Mesenchymal stem cell (in vitro differentiated cells and primary cell): ENCODE results near the gene LBR.

Experiments used
- DNase-seq: peaks from one replicate; pipeline ENCODE4 v3.0.0-alpha.2; 2013
- H2AFZ ChIP-seq: one replicate; pipeline ENCODE4 v1.6.1; 2013; ENCODE audit warnings: low read depth, mild to moderate bottlenecking, control low read depth, inconsistent platforms, low read length, moderate library complexity
- H2AK5ac ChIP-seq: 2 replicates; pipeline ENCODE4 v1.6.1; 2013; ENCODE audit warnings: low read length, moderate library complexity, mild to moderate bottlenecking, inconsistent platforms; ENCODE audit not compliant: severe bottlenecking
- H2BK120ac ChIP-seq: one replicate; pipeline ENCODE4 v1.6.1; 2013; ENCODE audit warnings: low read depth, mild to moderate bottlenecking, inconsistent platforms, low read length, moderate library complexity
- H2BK12ac ChIP-seq, 2 experiments: one replicate each; pipeline ENCODE4 v1.6.1; 2013; ENCODE audit warnings: inconsistent platforms in 2 of 2, low read length in 2 of 2, mild to moderate bottlenecking in 2 of 2, moderate library complexity in 2 of 2, control low read depth in 1 of 2
- H2BK15ac ChIP-seq: one replicate; pipeline ENCODE4 v1.6.1; 2013; ENCODE audit warnings: mild to moderate bottlenecking, low read depth, inconsistent platforms; ENCODE audit not compliant: poor library complexity, severe bottlenecking
- H2BK5ac ChIP-seq: 2 replicates; pipeline ENCODE4 v1.6.1; 2013; ENCODE audit warnings: low read depth, mild to moderate bottlenecking, low read length, control low read depth, inconsistent platforms; ENCODE audit not compliant: poor library complexity, severe bottlenecking
- H3K14ac ChIP-seq, 2 experiments: one replicate each; pipeline ENCODE4 v1.6.1; 2013; ENCODE audit warnings: inconsistent platforms in 2 of 2, low read length in 2 of 2, control low read depth in 1 of 2, mild to moderate bottlenecking in 1 of 2, moderate library complexity in 1 of 2
- H3K18ac ChIP-seq, 2 experiments: one replicate each; pipeline ENCODE4 v1.6.1; 2013; ENCODE audit warnings: inconsistent platforms in 2 of 2, low read length in 2 of 2, control low read depth in 1 of 2, low read depth in 1 of 2, mild to moderate bottlenecking in 1 of 2
- H3K23ac ChIP-seq, 2 experiments: one replicate each; pipeline ENCODE4 v1.6.1; 2013; ENCODE audit warnings: inconsistent platforms in 2 of 2, low read length in 2 of 2, mild to moderate bottlenecking in 2 of 2, moderate library complexity in 2 of 2, control low read depth in 1 of 2
- H3K27ac ChIP-seq: 2 replicates; pipeline ENCODE4 v1.5.1; 2013; ENCODE audit warnings: mild to moderate bottlenecking, moderate library complexity, low read length, control low read depth, inconsistent platforms; ENCODE audit not compliant: poor library complexity, severe bottlenecking
- H3K27me3 ChIP-seq, 2 experiments: 2 replicates each; pipeline versions ENCODE4 v1.6.1 to v1.7.0; 2013; ENCODE audit warnings: low read length in 2 of 2, mild to moderate bottlenecking in 2 of 2, moderate library complexity in 2 of 2, control low read depth in 1 of 2, inconsistent platforms in 1 of 2; ENCODE audit not compliant: control insufficient read depth in 1 of 2, insufficient read depth in 1 of 2
- H3K36me3 ChIP-seq, 2 experiments: 2 replicates each; pipeline versions ENCODE4 v1.6.1 to v1.7.0; 2013; ENCODE audit warnings: low read length in 2 of 2, control low read depth in 1 of 2, inconsistent platforms in 1 of 2, low read depth in 1 of 2, mild to moderate bottlenecking in 1 of 2; ENCODE audit not compliant: insufficient read depth in 2 of 2, control insufficient read depth in 1 of 2
- H3K4ac ChIP-seq, 2 experiments: one replicate each; pipeline ENCODE4 v1.6.1; 2013; ENCODE audit warnings: inconsistent platforms in 2 of 2, low read length in 2 of 2, mild to moderate bottlenecking in 2 of 2, moderate library complexity in 2 of 2, control low read depth in 1 of 2, low read depth in 1 of 2
- H3K4me1 ChIP-seq: 2 replicates; pipeline ENCODE4 v1.6.1; 2013; ENCODE audit warnings: low read depth, low read length, control low read depth; ENCODE audit not compliant: control insufficient read depth, insufficient read depth
- H3K4me2 ChIP-seq: 2 replicates; pipeline ENCODE4 v1.6.1; 2013; ENCODE audit warnings: low read length, mild to moderate bottlenecking, inconsistent platforms; ENCODE audit not compliant: poor library complexity, severe bottlenecking
- H3K4me3 ChIP-seq, 2 experiments: 2 replicates each; pipeline versions ENCODE4 v1.5.1 to v1.7.0; 2013; ENCODE audit warnings: low read length in 2 of 2, mild to moderate bottlenecking in 2 of 2, control low read depth in 1 of 2, low read depth in 1 of 2; ENCODE audit not compliant: insufficient read depth in 1 of 2
- H3K79me1 ChIP-seq: replicated peaks from 2 replicates; pipeline ENCODE4 v1.6.1; 2013; ENCODE audit warnings: mild to moderate bottlenecking, control low read depth, low read length, inconsistent platforms; ENCODE audit not compliant: poor library complexity, severe bottlenecking
- H3K9ac ChIP-seq: 2 replicates; pipeline ENCODE4 v1.7.0; 2013; ENCODE audit warnings: mild to moderate bottlenecking, low read length, moderate library complexity
- H3K9me3 ChIP-seq: 2 replicates; pipeline ENCODE4 v1.7.0; 2013; ENCODE audit warnings: mild to moderate bottlenecking, low read length; ENCODE audit not compliant: control insufficient read depth
- H4K8ac ChIP-seq: one replicate; pipeline ENCODE4 v1.6.1; 2013; ENCODE audit warnings: inconsistent platforms, mild to moderate bottlenecking, low read length, moderate library complexity
- H4K91ac ChIP-seq: one replicate; pipeline ENCODE4 v1.6.1; 2013; ENCODE audit warnings: mild to moderate bottlenecking, low read length, inconsistent platforms
- WGBS: methylation state at CpG from one replicate; pipeline ENCODE4 v1.1.7; 2013; ENCODE audit warnings: mixed read lengths; 5-methylcytosine and 5-hydroxymethylcytosine counted together

LBR gene

DNA sequence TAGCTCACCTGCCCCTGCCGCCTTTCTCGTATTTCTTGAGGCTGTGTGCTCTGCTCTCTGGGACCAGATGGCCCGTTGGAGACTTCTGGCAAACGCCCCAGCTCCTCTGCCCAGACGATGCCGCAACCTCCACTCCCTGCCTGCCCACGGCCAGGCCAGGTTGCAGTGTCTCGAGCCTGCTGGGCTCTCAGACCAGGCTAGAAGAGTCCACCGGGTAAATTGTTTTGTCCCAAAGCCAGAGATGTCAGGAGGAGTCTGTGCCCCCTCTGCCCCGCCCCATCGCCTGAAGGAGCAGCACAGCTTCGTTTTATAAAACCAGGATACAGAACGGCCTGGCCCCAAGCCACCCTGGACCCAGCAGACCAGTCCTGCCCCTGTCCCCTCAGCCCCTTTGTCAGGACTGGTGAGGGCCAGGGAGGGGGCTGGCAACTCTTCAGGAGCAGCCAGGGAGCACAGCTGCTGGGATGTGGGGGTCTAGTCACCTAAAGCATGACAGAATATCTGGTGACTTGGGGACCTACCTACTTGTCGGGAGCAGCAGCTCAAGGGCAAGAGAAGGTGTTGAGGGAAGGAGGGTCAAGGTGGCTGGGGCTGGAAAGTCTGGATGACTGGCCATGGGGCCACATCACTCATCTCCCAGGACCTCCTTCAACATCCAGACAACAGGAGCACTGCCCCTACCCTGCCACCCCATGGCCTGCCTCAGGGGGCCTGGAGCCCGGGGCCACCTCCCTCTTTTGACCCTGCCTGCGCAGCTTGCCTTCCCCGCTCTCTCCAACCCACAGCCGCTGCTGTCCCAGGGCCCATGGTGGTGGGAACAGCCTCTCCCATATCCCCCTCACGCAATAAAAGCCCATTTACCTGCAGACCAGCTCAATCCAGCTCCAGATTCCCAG lies 33.9 kb upstream of the LBR start:
- WGBS = 87% methylated on average over 17 of the region's 19 CpGs
- DNase-seq = no peak
- H3K4ac ChIP-seq = no peak overlapping the region

DNA sequence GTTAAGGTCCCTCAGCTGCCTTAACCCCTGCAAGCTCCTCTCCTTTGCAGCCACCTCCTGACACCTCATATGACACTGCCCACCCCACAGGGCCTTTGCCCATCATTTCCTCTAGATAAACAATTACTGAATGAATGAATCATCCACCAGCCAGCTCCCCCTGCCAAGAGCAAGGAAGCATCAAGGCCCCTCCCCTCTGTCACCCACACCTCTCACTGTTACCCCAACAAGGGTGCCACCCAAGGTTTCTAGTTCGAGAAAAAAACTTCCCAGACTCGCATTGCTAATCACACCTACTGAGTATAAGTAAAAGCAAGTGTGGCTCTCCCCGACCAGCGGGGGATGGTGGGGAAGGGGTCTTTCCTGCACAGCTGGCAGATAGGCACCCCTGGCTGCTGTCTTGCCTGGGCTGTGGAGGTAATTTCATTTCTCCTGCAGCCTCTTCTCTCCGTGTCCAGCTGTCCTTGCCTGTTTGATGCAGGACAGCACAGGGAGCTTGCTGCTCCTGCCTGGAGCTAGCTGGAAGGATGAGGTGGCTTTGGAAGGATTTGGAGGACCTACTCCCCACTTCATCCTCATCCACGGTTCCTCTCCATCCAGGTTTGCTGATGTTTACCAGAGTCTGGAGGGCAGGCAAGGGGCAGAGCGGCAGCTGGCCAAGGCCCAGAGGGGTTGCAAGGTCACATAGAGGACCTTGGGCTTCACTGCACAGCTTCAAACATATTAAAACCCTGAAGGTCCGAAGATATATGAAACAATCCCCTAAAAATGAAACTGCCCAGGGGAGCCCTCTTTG lies 33.1 kb upstream of the LBR start:
- H3K23ac ChIP-seq = no peak overlapping the region
- no peak overlapping the region for H3K9ac ChIP-seq
- H2BK15ac ChIP-seq = no peak overlapping the region
- WGBS = 84% methylated on average over 8 of the region's 8 CpGs
- peaks cover 0 to 30% of the 10 kb centered on the region in 2 experiments for H3K27me3 ChIP-seq
- H2BK5ac ChIP-seq = peak overlapping the region; percentile 6
- no peak overlapping the region for H4K91ac ChIP-seq
- H3K27ac ChIP-seq = no peak overlapping the region
- peak overlapping the region in 1 of 2 experiments; percentile 37 for H3K18ac ChIP-seq
- no peak overlapping the region for H3K4ac ChIP-seq
- no peaks in the 10 kb centered on the region for H3K79me1 ChIP-seq
- peaks cover 38% of the 10 kb centered on the region for H3K4me1 ChIP-seq
- no peak overlapping the region for H3K4me3 ChIP-seq
- no peak overlapping the region for H2BK12ac ChIP-seq
- H3K9me3 ChIP-seq = no peaks in the 10 kb centered on the region
- no peak overlapping the region for H3K4me2 ChIP-seq
- peak overlapping the region in 1 of 2 experiments; percentile 67 for H3K14ac ChIP-seq
- no peak overlapping the region for H4K8ac ChIP-seq
- H2AK5ac ChIP-seq = no peak overlapping the region
- no peak overlapping the region for H2BK120ac ChIP-seq
- H2AFZ ChIP-seq = no peak overlapping the region
- peak; percentile 20 for DNase-seq
- no peaks in the 10 kb centered on the region for H3K36me3 ChIP-seq

More for the DNA sequence above, 33.9 kb upstream of the LBR start:
- no peak overlapping the region for H3K23ac ChIP-seq
- H2AFZ ChIP-seq = no peak overlapping the region
- H3K27ac ChIP-seq = no peak overlapping the region
- H2BK5ac ChIP-seq = no peak overlapping the region
- peak overlapping the region in 1 of 2 experiments; percentile 76 for H2BK12ac ChIP-seq
- no peaks in the 10 kb centered on the region for H3K36me3 ChIP-seq
- no peak overlapping the region for H2BK15ac ChIP-seq
- H3K4me1 ChIP-seq = peaks cover 38% of the 10 kb centered on the region
- peak overlapping the region in 1 of 2 experiments; percentile 26 for H3K14ac ChIP-seq
- H3K18ac ChIP-seq = no peak overlapping the region
- peak overlapping the region; percentile 43 for H2AK5ac ChIP-seq
- no peak overlapping the region for H3K9ac ChIP-seq
- H3K4me3 ChIP-seq = no peak overlapping the region
- H3K27me3 ChIP-seq = peaks cover 0 to 31% of the 10 kb centered on the region in 2 experiments
- H3K4me2 ChIP-seq = no peak overlapping the region
- no peak overlapping the region for H2BK120ac ChIP-seq
- no peaks in the 10 kb centered on the region for H3K9me3 ChIP-seq
- no peaks in the 10 kb centered on the region for H3K79me1 ChIP-seq
- H4K8ac ChIP-seq = peak overlapping the region; percentile 1
- no peak overlapping the region for H4K91ac ChIP-seq

DNA sequence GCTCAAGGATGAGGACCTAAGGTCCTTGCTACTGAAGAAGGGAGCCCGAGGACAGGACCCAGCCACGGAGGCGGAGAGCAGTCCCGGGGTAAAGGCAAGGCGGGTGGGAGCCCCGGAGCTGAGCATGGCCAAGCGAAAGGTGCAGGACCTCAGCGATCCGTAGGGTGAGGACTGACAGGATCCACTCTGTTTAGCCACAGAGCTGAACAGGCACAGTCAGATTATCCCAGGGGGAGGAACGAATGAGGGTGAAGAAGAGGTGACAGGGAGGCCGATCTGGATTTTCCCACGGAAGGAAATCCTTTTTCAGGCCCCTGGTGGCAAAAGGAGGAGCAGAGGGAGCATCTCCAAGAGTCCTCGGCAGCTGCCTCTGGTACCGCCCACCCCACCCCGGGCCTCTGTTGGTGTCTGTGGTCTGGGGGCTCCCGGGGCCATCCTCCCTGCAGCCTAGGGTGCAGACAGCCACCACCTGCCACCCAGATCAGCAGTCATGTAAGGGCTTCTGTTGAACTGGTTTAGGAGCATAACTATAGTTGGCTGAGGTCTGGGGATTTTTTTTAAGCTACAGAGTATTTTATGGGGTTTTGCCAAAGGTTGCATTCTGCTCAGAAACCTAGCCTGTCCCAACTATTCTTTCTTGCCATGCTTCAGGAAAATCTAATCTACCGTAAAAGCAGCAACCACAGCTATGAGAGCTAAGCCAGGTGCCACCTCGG lies 32.3 kb upstream of the LBR start:
- peaks cover 0 to 24% of the 10 kb centered on the region in 2 experiments for H3K27me3 ChIP-seq
- H2AK5ac ChIP-seq = peak overlapping the region; percentile 38
- H3K18ac ChIP-seq = no peak overlapping the region
- no peak overlapping the region for H3K4ac ChIP-seq
- peak overlapping the region in 1 of 2 experiments; percentile 82 for H3K14ac ChIP-seq
- H3K9me3 ChIP-seq = no peaks in the 10 kb centered on the region
- H3K27ac ChIP-seq = no peak overlapping the region
- no peak overlapping the region for H3K9ac ChIP-seq
- no peaks in the 10 kb centered on the region for H3K36me3 ChIP-seq
- peak overlapping the region in 1 of 2 experiments; percentile 83 for H2BK12ac ChIP-seq
- no peak overlapping the region for H3K23ac ChIP-seq
- H3K79me1 ChIP-seq = no peaks in the 10 kb centered on the region
- no peak overlapping the region for H3K4me2 ChIP-seq
- H4K91ac ChIP-seq = no peak overlapping the region
- WGBS = 79% methylated on average over 18 of the region's 18 CpGs
- no peak overlapping the region for H2BK5ac ChIP-seq
- no peak overlapping the region for H2BK15ac ChIP-seq
- no peak overlapping the region for H4K8ac ChIP-seq
- DNase-seq = peak; percentile 22
- H3K4me1 ChIP-seq = peaks cover 33% of the 10 kb centered on the region
- no peak overlapping the region for H3K4me3 ChIP-seq
- H2BK120ac ChIP-seq = no peak overlapping the region
- no peak overlapping the region for H2AFZ ChIP-seq
